Effector memory CD4-positive, alpha-beta T cell (primary cell): ENCODE measurements around the gene PLXNA2.

ENCODE experiments used
- DNase-seq, 3 donors: peaks; one replicate each; pipeline ENCODE4 v3.0.0-alpha.2; 2020
- H3K27ac ChIP-seq: 2 replicates; pipeline ENCODE4 v1.7.0; 2013; ENCODE audit warnings: mild to moderate bottlenecking, low read length, moderate library complexity; ENCODE audit not compliant: insufficient read depth, poor library complexity, severe bottlenecking
- H3K27me3 ChIP-seq: replicated peaks from 2 replicates; pipeline ENCODE4 v1.7.0; 2013; ENCODE audit warnings: mild to moderate bottlenecking, low read length; ENCODE audit not compliant: insufficient read depth, control insufficient read depth, poor library complexity, severe bottlenecking
- H3K36me3 ChIP-seq: 2 replicates; pipeline ENCODE4 v1.7.0; 2013; ENCODE audit warnings: mild to moderate bottlenecking, low read length, moderate library complexity; ENCODE audit not compliant: control insufficient read depth, insufficient read depth
- H3K4me1 ChIP-seq: 2 replicates; pipeline ENCODE4 v1.7.0; 2013; ENCODE audit warnings: low read length, mild to moderate bottlenecking; ENCODE audit not compliant: control insufficient read depth, insufficient read depth, poor library complexity, severe bottlenecking
- H3K4me3 ChIP-seq: 2 replicates; pipeline ENCODE4 v1.7.0; 2013; ENCODE audit warnings: low read length, low read depth, mild to moderate bottlenecking; ENCODE audit not compliant: insufficient read depth, poor library complexity, severe bottlenecking
- H3K9me3 ChIP-seq: 2 replicates; pipeline ENCODE4 v1.7.0; 2013; ENCODE audit warnings: mild to moderate bottlenecking, low read length, moderate library complexity; ENCODE audit not compliant: control insufficient read depth

Gene PLXNA2

GRCh38 chr1:208042041-208042615, 202.1 kb downstream of the PLXNA2 start:
- no peak for DNase-seq
- H3K9me3 ChIP-seq, result no peaks in the 10 kb centered on the region
- H3K27me3 ChIP-seq, result no peaks in the 10 kb centered on the region
- H3K4me3 ChIP-seq, result no peak overlapping the region
- no peak overlapping the region for H3K27ac ChIP-seq
- H3K4me1 ChIP-seq, result no peaks in the 10 kb centered on the region
- H3K36me3 ChIP-seq, result no peaks in the 10 kb centered on the region

- H3K36me3 ChIP-seq, result no peaks in the 10 kb centered on the region
- no peaks in the 10 kb centered on the region for H3K4me1 ChIP-seq
- no peaks in the 10 kb centered on the region for H3K9me3 ChIP-seq
- no peak overlapping the region for H3K27ac ChIP-seq
- H3K4me3 ChIP-seq, result no peak overlapping the region
- no peak for DNase-seq
- H3K27me3 ChIP-seq, result no peaks in the 10 kb centered on the region
Observed at GRCh38 chr1:208041505-208041904, 202.7 kb downstream of the PLXNA2 start.

GRCh38 chr1:208040821-208041297, 203.3 kb downstream of the PLXNA2 start:
- Histone ChIP-seq H3K36me3 (no peaks in the 10 kb centered on the region), H3K27me3 (no peaks in the 10 kb centered on the region), H3K4me3 (no peak overlapping the region), H3K27ac (no peak overlapping the region), H3K9me3 (no peaks in the 10 kb centered on the region), H3K4me1 (no peaks in the 10 kb centered on the region)
- DNase-seq, result no peak

GRCh38 chr1:208039536-208040332, 204.4 kb downstream of the PLXNA2 start:
- Histone ChIP-seq H3K4me3 (no peak overlapping the region), H3K4me1 (no peaks in the 10 kb centered on the region), H3K36me3 (no peaks in the 10 kb centered on the region), H3K9me3 (no peaks in the 10 kb centered on the region), H3K27ac (no peak overlapping the region), H3K27me3 (no peaks in the 10 kb centered on the region)
- no peak for DNase-seq

DNA sequence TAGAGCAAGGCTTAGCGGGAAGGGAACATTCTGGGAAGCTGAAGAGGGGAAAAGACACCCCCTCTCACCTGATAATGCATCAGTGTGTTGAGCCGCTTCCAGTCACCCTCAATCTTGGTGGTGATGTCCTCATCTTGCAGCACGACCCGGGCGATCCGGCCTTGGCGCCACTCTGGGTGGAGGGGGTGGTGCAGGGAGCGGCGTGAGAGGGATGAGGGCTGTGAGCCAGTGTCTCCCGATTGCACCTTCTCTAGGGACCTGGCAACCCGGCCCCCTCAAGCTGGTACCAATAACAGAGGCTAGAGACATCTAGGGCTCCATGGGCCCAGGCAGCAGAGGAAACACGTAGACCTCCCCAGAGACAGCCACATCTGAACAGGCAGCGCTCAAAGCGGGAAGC, 205.9 kb downstream of the PLXNA2 start:
- no peaks in the 10 kb centered on the region for H3K9me3 ChIP-seq
- no peaks in the 10 kb centered on the region for H3K36me3 ChIP-seq
- H3K4me1 ChIP-seq, result no peaks in the 10 kb centered on the region
- H3K4me3 ChIP-seq, result no peak overlapping the region
- no peaks in the 10 kb centered on the region for H3K27me3 ChIP-seq
- DNase-seq, result no peak
- no peak overlapping the region for H3K27ac ChIP-seq

- Histone ChIP-seq H3K4me1 (no peaks in the 10 kb centered on the region), H3K4me3 (no peak overlapping the region), H3K36me3 (no peaks in the 10 kb centered on the region), H3K27ac (no peak overlapping the region), H3K9me3 (no peaks in the 10 kb centered on the region), H3K27me3 (no peaks in the 10 kb centered on the region)
- DNase-seq, result no peak
Observed at GRCh38 chr1:208036918-208037766, 207.0 kb downstream of the PLXNA2 start.

DNA sequence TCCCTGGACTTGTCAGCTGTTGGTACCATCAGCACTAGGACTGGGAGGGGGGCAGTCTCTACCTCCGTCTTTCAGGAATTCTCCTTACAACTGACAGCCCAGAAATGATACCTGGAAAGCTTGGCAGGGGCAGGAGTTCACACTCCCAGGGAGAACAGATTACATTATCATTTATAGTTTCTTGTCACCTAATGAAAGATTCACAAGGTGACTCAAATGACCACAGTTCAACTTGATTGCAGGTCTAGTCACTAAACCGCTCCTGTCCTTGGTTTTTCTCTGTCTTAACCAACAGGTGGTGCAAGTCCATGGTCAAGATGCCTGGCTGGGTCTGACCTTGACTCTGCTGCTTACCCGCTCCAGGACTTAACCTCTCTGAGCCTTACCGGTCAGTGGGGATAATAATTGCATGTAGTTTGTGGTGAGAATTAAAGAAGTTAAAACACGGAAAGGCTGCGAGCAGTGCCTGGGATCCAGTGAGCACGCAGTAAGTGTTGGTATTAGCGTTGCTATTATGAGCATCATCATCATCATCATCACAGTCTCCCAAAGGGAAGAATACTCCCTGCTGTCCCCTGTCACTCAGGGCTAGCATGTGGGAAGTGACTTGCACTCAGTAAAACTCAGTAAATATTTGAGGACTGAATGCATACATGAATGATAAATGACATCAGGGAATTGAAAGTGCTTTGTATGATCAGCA, 207.9 kb downstream of the PLXNA2 start:
- H3K27me3 ChIP-seq, result no peaks in the 10 kb centered on the region
- H3K36me3 ChIP-seq, result no peaks in the 10 kb centered on the region
- H3K4me3 ChIP-seq, result no peak overlapping the region
- H3K27ac ChIP-seq, result no peak overlapping the region
- no peak for DNase-seq
- H3K4me1 ChIP-seq, result no peaks in the 10 kb centered on the region
- H3K9me3 ChIP-seq, result no peaks in the 10 kb centered on the region

- DNase-seq, result no peak
- Histone ChIP-seq H3K4me1 (no peaks in the 10 kb centered on the region), H3K9me3 (no peaks in the 10 kb centered on the region), H3K27me3 (no peaks in the 10 kb centered on the region), H3K4me3 (no peak overlapping the region), H3K36me3 (no peaks in the 10 kb centered on the region), H3K27ac (no peak overlapping the region)
Observed at GRCh38 chr1:208034135-208034534, 210.0 kb downstream of the PLXNA2 start.

DNA sequence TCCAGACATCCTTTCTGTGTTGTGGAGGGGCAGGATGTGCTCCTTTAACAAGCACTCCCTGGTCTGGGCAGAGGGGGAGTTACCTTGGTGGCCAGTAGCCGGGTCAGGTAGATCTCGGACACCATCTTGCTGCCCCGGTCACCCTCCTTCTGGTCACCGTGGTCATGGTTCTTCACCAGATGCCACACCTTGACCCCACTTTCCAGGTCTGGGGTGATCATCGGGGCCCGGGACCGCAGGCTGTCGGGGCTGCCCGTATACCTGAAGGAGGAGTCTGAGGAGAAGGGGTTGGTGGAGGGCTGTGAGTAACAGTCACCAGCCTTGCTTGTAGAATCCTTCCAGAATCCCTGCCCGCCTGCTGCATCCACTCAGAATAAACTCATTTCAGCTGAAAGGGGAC, 210.9 kb downstream of the PLXNA2 start:
- Histone ChIP-seq H3K4me3 (no peak overlapping the region), H3K27ac (no peak overlapping the region), H3K36me3 (no peaks in the 10 kb centered on the region), H3K27me3 (no peaks in the 10 kb centered on the region), H3K9me3 (no peaks in the 10 kb centered on the region), H3K4me1 (no peaks in the 10 kb centered on the region)
- no peak for DNase-seq
